ENCODE measurements around the gene FAT2.

- TF ChIP-seq CTCF (conservative IDR thresholded peaks at IDR 0.05; ENCODE audit: low read length) (no peak), EZH2phosphoT487 (IDR thresholded peaks at IDR 0.05; ENCODE audit: borderline replicate concordance, low read depth, low read length) (no peak)
Measured at GRCh38 chr5:151619812-151620460, 28.8 kb upstream of the FAT2 start.

Measured in OCI-LY7 (cell line).